NCI-H2029 (cell line): Measurements from ENCODE around the gene AGPS.
"Not testable (repeated sequence)": the region's sequence is repeated elsewhere in the genome, so short reads cannot be mapped to it uniquely, and the experiment has no call there.

ENCODE experiments used
- DNase-seq: peaks from one replicate; lab custom pipeline; 2025; lab: John Stamatoyannopoulos, UW

AGPS gene

DNA sequence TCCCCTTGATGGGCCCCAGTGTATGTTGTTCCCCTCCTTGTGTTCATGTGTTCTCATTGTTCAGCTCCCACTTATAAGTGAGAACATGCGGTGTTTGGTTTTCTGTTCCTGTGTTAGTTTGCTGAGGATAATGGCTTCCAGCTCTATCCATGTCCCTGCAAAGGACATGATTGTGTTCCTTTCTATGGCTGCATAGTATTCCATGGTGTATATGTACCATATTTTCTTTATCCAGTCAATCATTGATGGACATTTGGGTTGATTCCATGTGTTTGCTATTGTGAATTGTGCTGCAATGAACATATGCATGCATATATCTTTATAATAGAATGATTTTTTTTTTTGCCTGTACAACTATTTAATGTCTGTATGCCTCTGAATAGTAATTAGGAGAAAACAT is 31.5 kb downstream of the AGPS start:
- DNase-seq: not testable (repeated sequence)

DNA sequence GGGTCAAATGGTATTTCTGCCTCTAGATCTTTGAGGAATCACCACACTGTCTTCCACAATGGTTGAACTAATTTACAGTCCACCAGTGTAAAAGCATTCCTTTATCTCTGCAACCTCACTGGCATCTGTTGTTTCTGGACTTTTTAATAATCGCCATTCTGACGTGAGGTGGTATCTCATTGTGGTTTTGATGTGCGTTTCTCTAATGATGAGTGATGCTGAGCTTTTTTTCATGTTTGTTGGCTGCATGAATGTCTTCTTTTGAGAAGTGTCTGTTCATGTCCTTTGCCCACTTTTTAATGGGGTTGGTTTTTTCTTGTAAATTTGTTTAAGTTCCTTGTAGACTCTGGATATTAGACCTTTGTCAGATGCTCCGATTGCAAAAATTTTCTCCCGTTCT is 32.0 kb downstream of the AGPS start:
- not testable (repeated sequence) for DNase-seq

DNA sequence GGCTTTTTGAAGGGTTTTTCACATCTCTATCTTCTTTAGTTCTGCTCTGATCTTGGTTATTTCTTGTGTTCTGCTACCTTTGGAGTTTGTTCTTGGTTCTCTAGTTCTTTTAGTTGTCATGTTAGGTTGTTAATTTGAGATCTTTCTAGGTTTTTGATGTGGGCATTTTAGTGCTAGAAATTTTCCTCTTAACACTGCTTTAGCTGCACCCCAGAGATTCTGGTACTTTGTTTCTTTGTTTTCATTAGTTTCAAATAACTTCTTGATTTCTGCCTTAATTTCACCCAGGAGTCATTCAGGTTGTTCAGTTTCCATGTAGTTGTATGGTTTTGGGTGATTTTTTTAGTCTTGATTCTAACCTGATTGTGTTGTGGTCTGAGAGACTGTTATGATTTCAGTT is 34.7 kb downstream of the AGPS start:
- no peak for DNase-seq

DNA sequence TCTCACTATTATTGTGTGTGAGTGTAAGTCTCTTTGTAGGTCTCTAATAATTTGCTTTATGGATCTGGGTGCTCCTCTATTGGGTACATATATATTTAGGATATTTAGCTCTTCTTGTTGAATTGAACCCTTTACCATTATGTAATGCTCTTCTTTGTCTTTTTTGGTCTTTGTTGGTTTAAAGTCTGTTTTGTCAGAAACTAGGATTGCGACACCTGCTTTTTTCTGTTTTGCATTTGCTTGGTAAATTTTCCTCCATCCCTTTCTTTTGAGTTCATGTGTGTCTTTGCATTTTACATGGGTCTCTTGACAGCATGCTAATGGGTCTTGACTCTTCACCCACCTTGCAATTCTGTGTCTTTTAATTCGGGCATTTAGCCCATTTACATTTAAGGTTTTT is 35.4 kb downstream of the AGPS start:
- not testable (repeated sequence) for DNase-seq

DNA sequence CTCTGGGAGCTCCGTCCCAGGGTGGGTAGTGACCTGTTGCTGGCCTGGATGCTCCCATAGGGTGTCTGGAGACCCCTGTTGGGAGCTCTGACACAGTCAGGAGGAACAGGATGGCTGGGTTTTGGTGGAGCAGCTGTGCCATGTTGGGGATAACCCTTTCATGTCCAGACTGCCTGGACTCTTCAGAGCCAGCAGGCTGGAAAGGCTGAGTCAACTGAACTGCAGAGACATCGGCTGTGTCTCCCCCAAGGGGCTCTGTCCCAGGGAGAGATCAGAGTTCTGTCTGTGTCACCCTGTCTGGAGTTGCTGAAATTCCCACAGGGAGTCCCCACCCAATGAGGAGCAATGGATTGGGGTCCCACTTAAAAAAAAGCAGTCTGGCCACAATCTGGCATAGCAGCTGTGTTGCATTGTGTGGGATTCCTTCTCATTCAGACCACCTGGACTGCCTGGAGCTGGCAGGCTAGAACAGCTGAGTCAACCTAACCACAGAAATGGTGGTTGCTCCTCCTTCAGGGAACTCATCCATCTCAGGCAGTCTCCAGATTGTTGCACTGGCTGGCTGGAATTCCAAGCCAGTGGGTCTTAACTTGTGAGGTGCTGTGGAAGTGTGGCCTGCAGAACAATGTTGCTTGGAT is 37.2 kb downstream of the AGPS start:
- no peak for DNase-seq

DNA sequence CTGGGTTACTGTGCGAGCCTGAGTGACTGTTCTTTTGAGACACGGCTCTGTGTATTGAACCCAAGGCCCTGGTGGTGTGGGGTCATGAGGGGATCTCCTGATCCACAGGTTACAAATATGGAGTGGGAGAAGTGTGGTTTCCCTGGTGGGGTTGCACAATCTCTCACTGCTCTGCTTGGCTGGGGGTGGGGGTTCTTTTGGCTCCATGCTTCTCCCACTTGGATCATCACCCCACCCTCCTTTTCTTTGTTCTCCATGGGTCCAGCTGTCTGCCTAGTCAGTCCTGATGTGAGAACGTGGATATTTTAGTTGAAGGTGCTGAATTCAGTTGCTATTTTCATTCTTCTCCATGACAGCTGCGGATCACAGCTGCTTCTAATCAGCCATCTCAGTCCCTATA is 37.8 kb downstream of the AGPS start:
- DNase-seq: no peak

DNA sequence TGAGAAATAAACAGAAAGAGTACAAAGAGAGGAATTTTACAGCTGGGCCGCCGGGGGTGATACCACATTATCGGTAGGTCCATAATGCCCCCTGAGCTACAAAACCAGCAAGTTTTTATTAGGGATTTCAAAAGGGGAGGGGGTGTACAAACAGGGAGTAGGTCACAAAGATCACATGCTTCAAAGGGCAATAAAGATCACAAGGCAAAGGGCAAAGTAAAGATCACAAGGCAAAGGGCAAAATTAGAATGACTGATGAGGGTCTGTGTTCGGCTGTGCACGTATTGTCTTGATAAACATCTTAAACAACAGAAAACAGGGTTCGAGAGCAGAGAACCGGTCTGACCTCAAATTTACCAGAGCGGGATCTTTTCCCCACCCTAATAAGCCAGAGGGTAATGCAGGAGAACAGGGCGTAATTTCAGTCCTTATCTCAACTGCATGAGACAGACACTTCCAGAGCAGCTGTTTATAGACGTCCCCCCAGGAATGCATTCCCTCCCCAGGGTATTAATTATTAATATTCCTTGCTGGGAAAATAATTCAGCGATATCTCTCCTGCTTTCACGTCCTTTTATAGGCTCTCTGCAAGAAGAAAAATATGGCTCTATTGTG is 38.6 kb downstream of the AGPS start:
- DNase-seq: not testable (repeated sequence)

DNA sequence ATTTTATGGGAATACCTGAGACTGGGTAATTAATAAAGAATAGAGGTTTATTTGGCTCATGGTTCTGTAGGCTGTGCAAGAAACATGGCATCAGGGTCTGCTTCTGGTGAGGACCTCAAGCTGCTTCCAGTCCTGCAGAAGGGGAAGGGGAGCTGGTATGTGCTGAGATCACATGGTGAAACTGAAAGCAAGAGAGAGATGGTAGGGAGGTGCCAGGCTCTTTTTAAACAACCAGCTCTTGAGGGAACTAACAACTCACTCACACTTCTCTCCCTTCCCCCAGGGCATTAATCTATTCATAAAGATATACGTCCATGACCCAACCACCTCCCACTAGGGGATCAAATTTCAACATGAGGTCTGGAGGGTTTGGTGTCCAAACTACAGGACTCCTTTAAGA is 40.1 kb downstream of the AGPS start:
- no peak for DNase-seq

DNA sequence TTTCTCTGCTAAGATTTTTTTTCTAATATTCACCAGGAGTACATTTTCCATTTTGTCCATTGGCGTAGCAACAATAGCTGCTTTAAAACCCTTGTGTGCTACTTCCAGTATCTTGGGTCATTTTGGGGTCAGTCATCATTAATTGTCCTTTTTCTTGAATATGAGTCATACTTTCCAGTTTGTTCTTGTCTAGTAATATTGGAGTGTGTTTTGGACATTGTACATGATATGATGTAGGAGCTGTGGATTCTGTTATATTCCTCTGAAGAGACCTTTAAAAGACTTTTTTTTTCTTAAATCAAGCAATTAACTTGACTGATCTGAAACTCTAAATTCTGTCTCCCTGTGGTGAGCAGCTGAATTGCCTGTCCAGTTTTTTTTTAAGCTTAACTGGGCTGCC is 40.8 kb downstream of the AGPS start:
- DNase-seq: no peak

DNA sequence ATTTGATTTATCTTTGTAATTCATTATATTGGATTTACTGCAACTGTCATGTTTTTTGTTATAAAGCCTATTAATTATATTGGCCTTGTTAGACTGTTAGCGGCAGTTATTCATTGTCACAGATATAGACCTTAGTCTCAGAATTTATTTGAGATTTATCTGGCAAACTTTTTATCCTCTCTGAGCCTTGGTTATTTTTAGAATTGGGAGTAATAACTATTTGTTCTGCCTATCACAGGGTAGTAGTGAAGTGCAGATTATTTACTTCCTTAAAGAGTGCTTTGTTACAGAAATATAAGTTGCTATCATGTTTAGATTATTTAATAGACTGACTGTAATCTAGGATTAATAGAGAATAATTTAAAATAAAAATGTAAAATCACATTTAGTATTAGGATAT is 41.9 kb downstream of the AGPS start:
- DNase-seq: no peak

DNA sequence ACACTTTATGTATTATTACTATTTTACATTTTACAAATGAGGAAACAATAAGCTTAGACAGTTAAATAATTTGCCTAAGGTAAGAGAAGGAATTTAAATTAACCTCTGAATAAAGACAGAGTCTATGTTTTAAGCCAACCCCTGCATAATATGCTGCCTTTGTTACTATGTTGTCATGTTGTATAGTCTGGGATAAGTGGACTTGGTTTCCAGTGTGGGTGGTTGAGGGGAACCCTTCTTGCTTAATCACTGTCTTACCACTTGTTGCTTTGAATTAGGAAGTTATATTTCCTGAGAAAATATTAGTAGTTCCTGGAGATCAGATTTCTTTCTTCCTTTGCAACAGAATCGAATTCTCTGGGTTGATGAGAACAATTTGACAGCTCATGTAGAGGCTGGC is 52.6 kb downstream of the AGPS start:
- no peak for DNase-seq

DNA sequence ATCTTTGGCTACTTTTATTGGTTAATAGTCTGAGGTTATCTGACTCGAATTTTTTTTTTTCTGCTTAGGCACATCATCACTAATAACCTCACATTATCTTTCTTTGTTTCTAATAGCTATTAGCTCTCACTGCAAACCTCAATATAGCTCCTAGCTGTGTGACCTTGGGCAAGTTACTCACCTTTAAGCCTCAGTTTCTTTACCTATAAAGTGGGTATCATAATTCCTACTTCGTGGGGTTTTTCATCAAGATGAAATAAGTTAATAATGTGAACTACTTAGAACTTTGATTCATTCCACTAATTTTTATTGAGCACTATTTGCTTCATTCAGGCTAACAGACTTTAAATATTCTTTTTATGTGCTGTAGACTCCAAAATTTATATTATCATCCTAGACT is 55.5 kb downstream of the AGPS start:
- DNase-seq: no peak

DNA sequence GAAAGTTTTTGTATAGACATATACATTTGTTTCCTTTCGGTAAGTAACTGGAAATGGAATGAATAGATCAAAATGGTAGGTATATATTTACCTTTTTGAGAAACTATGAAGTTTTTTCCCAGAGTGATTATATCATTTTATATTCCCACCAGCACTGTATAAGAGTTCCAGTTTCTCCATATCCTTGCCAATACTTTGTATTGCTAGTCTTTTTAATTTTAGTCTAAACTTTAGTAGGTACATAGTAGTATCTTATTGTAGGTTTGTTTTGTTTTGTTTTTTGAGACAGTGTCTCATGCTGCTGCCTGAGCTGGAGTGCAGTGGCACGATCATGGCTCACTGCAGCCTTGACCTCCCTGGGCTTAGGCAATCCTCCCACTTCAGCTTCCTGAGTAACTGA is 56.6 kb downstream of the AGPS start:
- DNase-seq: no peak

DNA sequence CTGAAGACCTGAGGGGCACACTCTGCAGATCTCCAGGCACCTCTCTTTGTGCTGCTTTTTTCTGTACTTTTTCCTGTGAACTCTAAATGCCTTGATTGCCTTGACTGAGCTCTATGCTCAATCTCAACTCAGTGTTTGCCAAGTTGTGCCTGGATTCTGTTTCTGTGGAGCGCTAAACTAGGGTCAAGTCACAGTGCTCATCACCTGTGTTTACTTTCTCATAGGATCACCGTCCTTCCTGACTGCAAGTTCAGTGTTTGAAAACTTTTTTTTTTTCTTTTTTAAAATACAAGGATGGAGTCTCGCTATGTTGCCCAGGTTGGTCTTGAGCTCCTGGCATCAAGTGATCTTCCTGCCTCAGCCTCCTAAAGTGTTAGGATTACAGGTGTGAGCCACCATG is 62.6 kb downstream of the AGPS start:
- DNase-seq: no peak

DNA sequence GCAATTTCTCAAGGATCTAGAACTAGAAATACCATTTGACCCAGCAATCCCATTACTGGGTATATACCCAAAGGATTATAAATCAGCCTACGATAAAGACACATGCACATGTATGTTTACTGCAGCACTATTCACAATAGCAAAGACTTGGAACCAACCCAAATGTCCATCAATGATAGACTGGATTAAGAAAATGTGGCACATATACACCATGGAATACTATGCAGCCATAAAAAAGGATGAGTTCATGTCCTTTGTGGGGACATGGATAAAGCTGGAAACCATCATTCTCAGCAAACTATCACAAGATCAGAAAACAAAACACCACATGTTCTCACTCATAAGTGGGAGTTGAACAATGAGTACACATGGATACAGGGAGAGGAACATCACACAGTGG is 67.2 kb downstream of the AGPS start:
- not testable (repeated sequence) for DNase-seq

DNA sequence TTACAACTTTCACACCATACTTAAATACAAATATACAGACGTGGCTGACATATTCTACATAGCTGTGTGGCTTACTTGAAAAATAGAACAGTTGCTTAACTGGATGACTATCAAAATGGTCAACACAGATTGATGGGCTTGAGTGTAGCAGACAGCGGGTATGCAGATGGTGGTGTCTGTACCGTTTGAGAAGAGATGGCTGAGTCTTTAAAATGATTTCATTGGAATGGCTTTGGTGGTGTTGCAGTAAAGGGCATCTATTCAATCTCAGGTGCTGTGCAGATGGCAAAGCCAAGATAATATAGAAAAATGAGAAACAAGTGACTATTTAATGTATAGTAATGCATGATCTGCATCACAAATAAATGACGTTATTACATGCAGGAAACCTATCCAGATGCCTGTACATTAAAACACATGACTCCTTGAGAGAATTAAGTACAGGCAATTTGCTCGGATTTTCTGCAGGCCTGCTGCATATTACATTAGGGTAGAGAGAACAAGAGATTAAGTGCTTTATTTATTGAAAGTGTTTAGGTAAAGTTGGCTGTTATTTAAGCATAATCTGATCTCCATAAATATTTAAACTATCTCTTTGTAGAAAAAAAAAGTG is 68.5 kb downstream of the AGPS start:
- DNase-seq: no peak

DNA sequence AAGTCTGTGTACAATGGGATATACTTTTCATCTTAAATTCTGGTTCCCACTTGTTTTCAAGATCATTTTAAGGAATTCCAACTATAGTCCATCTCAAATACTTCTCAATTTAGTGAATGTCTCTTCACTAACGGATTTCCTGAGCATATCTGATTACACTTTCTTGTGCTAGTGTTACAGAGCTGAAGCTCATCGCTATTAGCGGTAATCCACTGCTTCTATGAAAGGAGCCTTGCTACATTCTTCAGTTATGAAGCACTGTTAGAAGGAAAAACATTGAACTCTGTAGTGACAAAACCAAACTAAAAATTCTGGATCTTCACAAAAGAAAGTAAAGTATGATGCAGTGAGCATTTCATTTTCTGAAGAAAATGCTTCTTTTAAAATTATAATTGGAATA is 72.0 kb downstream of the AGPS start:
- no peak for DNase-seq

DNA sequence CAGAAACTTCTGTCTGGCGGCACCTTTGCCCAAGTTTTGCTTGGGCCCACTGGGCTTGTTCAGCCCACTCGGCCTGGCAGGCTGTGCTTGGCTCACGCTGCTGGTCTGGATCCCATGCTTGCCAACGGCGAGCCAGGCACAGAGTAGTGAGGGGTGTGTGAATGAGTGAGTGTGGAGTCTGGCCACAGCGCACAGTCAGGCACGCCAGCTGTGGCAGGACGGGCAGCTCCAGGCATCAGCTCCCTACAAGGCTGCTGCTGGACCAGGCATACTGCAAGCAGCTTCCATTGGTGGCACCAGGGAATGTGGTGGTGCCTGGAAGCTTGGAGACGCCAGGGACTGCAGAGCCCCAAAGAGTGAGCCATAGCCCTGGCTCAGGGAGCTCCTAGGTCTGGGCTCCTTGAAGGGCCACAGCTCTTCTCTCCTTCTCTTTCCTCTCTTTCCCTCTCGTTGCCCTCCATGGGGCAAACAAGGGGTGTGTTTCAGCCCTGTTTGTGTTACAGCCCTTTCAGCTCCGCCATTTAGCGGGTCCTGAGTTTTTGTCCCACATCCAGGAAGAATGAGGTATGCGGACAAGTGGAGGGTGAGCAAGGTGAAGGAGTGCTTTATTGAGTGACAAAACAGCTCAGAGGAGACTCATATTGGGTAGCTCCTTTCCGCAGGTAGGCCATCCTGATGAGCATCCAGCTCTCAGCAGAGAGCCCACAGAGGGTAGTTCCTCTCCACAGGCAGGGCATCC is 73.0 kb downstream of the AGPS start:
- no peak for DNase-seq

DNA sequence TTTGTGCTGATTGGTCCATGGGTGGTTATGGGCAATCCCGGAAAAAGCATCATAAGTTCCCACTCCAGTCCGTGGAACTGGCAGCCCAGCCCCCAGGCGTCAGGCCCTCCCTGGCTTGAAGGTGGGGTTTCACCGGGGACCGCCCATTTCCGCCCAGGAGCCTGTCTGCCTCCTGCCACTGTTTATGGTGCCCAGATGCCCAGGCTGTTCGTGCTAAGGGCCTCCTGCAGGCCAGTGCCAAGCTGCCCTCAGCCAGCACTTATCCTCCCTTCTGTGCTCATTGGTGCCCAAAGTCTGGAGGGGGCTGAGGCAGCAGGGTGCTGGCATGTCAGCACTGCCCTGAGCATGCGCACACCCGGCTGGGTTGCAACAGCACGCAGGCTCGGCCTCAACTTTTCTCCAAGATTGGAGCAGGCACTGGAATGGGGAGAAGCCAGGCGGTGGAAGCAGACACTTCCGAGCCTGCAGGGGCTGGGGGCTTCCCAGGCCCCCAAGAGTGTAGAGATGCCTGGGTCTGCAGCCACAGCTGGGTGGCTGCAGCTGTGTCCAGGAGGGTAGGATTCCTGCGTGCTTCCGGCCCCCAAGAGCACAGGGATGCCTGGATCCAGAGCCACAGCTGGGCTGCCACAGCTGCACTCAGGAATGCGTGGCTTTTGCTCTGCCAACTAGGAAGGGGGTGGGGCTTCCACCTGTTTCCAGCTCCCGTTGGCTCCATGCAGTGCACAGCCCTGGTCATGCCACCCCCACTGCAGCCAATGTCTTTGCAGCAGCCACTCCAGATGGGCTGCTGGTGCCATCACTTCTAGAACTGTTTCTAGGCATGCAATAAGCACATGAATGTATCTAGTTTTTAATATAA is 74.0 kb downstream of the AGPS start:
- DNase-seq: no peak

DNA sequence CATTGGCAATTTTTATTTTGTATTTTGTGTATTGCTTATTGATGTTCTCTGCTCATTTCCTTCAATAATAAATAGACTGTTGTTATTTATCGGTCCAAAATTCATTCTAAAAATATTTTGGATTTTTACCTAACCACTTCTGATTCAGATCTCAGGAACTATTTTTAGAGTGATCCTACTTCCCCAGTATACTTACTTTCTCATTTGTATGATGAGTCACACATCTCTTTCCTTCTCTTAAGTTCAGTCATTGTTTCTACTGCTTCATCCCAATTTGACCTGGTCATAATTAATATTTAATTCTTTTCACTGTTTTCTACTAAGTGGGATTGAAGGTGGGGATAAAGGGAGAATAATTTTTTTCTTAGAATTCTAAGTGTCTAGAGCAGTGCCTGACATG is 75.1 kb downstream of the AGPS start:
- no peak for DNase-seq

DNA sequence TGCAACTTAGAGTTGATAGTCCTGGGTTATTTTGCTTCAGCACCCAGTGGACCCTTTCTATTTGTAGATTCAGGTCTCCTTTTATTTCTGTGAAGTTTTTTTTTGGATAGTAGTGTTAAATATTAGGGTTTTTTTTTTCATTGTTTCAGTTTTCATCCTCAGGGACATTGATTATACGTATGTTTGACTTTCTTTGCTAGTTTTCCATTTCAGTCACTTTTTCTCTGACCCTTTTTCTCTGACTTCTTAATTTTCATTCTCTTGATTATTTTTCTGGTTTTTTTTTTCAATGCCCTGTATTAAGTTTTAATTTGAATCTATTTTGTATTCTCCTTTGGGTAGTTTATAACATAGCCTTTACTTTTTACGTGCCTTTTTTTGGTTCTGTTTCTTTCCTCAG is 79.4 kb downstream of the AGPS start:
- DNase-seq: no peak

DNA sequence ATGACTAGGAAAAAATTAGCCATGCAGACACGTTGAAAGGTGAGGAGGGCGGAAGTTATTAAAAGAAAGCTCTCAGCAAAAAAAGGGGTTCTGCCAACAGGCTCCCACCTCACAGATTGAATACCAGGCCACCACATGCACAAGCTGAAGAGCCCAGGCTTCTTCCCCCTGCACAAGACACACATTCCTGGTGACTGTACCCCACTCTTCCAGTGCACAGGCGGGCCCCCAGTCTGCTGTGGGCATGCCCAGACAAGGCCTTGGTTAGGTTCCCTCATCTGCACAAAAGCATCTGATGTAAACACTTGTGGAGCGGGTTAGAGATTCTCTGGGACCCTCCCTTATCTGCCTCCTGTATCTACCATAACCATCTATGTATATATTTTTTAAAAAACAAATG is 81.7 kb downstream of the AGPS start:
- DNase-seq: no peak
